ENCODE measurements around the gene TOGARAM1.

DNA sequence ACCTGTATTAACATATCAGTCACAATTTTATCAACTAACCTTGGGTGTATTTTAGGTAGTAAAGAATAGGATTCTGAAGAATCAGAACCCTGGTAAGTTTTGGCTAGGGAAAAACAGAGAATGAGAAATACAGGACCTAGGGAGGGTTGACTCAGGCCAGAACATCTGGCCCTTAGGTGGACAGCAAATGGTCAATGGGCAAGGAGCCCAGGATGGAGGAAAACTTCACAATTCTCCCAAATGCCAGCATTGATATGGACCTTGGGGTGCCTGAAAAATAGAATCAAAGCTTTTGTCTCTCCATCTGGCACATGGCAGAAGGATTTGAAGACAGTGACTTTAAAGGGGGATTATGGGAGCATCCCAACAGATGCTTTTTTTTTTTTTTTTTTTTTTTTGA is 89.2 kb downstream of the TOGARAM1 start:
- TF ChIP-seq, protein P1, sequence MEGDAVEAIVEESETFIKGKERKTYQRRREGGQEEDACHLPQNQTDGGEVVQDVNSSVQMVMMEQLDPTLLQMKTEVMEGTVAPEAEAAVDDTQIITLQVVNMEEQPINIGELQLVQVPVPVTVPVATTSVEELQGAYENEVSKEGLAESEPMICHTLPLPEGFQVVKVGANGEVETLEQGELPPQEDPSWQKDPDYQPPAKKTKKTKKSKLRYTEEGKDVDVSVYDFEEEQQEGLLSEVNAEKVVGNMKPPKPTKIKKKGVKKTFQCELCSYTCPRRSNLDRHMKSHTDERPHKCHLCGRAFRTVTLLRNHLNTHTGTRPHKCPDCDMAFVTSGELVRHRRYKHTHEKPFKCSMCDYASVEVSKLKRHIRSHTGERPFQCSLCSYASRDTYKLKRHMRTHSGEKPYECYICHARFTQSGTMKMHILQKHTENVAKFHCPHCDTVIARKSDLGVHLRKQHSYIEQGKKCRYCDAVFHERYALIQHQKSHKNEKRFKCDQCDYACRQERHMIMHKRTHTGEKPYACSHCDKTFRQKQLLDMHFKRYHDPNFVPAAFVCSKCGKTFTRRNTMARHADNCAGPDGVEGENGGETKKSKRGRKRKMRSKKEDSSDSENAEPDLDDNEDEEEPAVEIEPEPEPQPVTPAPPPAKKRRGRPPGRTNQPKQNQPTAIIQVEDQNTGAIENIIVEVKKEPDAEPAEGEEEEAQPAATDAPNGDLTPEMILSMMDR (conservative IDR thresholded peaks at IDR 0.05 in 1 of 2, IDR thresholded peaks at IDR 0.05 in 1 of 2; ENCODE audit: extremely low read depth in 1 of 2, insufficient read depth in 1 of 2, low read depth in 1 of 2, low read length in 2 of 2), result no peak
- TF ChIP-seq EZH2 (IDR thresholded peaks at IDR 0.05; ENCODE audit: borderline replicate concordance, low read length), result no peak
